ENCODE measurements around the gene KCTD3.

GRCh38 chr1:215623162-215623561 lies 56.1 kb downstream of the KCTD3 start:
- TF ChIP-seq CTCF (conservative IDR thresholded peaks at IDR 0.05) = no peak
- TF ChIP-seq EZH2 (IDR thresholded peaks at IDR 0.05; ENCODE audit: low read depth) = no peak

Measured in PC-9 (cell line).